Neural progenitor cell (in vitro differentiated cells): ENCODE results near the gene SSBP3. TPM values are rescaled to one million over a fixed set of nuclear protein-coding genes. Genes with fewer than 3 reads are reported as not detected.

Experiments
- DNase-seq: peaks from one replicate; pipeline ENCODE4 v3.0.0-alpha.2; 2016; ENCODE audit warnings: low spot score
- H2AFZ ChIP-seq: fragments of 200-600 bp; sonication (generic); replicated peaks from 2 replicates; pipeline ENCODE4 v1.6.1; 2016; ENCODE audit warnings: antibody characterized with exemption
- H3F3A ChIP-seq: fragments of 200-600 bp; sonication (generic); 2 replicates; pipeline ENCODE4 v1.6.1; 2016; ENCODE audit warnings: antibody characterized with exemption, low read depth
- H3K27ac ChIP-seq: fragments of 200-600 bp; sonication (generic); 2 replicates; pipeline ENCODE4 v1.5.1; 2016; ENCODE audit warnings: mild to moderate bottlenecking
- H3K27me3 ChIP-seq: fragments of 200-600 bp; sonication (generic); 2 replicates; pipeline ENCODE4 v1.6.1; 2016; ENCODE audit warnings: mild to moderate bottlenecking, moderate library complexity
- H3K36me3 ChIP-seq: fragments of 200-600 bp; sonication (generic); 2 replicates; pipeline ENCODE4 v1.5.1; 2016
- H3K4me1 ChIP-seq: fragments of 200-600 bp; sonication (generic); 2 replicates; pipeline ENCODE4 v1.6.1; 2016; ENCODE audit warnings: mixed run types
- H3K4me2 ChIP-seq: fragments of 200-600 bp; sonication (generic); 2 replicates; pipeline ENCODE4 v1.6.1; 2016
- H3K4me3 ChIP-seq: fragments of 200-600 bp; sonication (generic); 2 replicates; pipeline ENCODE4 v1.5.1; 2016
- H3K79me2 ChIP-seq: fragments of 200-600 bp; sonication (generic); 2 replicates; pipeline ENCODE4 v1.6.1; 2016; ENCODE audit warnings: low read depth
- H3K9ac ChIP-seq: fragments of 200-600 bp; sonication (generic); 2 replicates; pipeline ENCODE4 v1.6.1; 2016
- H3K9me3 ChIP-seq: fragments of 200-600 bp; sonication (generic); 2 replicates; pipeline ENCODE4 v1.5.1; 2016; ENCODE audit warnings: low read depth
- H4K20me1 ChIP-seq: fragments of 200-600 bp; sonication (generic); 2 replicates; pipeline ENCODE4 v1.6.1; 2016; ENCODE audit warnings: low read depth
- H3K27ac Mint-ChIP-seq: 3 replicates; pipeline ENCODE4 v1.8.0; 2021; ENCODE audit warnings: mixed read lengths
- H3K27me3 Mint-ChIP-seq: 2 replicates; pipeline ENCODE4 v1.8.0; 2022; ENCODE audit warnings: low read depth, mild to moderate bottlenecking, inconsistent platforms, moderate library complexity, mixed read lengths; ENCODE audit not compliant: insufficient read depth
- H3K36me3 Mint-ChIP-seq: 3 replicates; pipeline ENCODE4 v1.8.0; 2021; ENCODE audit warnings: mixed read lengths
- H3K4me1 Mint-ChIP-seq: 3 replicates; pipeline ENCODE4 v1.8.0; 2021; ENCODE audit warnings: mixed read lengths
- H3K4me3 Mint-ChIP-seq: 3 replicates; pipeline ENCODE4 v1.8.0; 2021; ENCODE audit warnings: mild to moderate bottlenecking, moderate library complexity, mixed read lengths
- H3K9me3 Mint-ChIP-seq: 3 replicates; pipeline ENCODE4 v1.8.0; 2020; ENCODE audit warnings: mixed read lengths
- EZH2 ChIP-seq: fragments of 200-600 bp; sonication (generic); IDR thresholded peaks from 2 replicates; pipeline ENCODE4 v1.6.1; 2017; ENCODE audit warnings: antibody characterized with exemption, mild to moderate bottlenecking, moderate library complexity
- EZH2phosphoT487 ChIP-seq: fragments of 200-600 bp; sonication (generic); IDR thresholded peaks from 2 replicates; pipeline ENCODE4 v1.6.1; 2017; ENCODE audit warnings: antibody characterized with exemption
- total RNA-seq: library from RNA; depleted of rRNA; stranded (reverse); fragments of >200 nt; gene quantifications from 2 replicates; pipeline ENCODE4 v1.2.3, GENCODE V29; 2015; ENCODE audit warnings: low replicate concordance
- TF ChIP-seq, protein P1 (sequence below): fragments of 200-600 bp; sonication (generic); IDR thresholded peaks from 2 replicates; pipeline ENCODE4 v1.5.1; 2017; ENCODE audit warnings: antibody characterized with exemption, mild to moderate bottlenecking

SSBP3 gene
- total RNA-seq, 1 donor from 2014 or later: 53.0 TPM

DNA sequence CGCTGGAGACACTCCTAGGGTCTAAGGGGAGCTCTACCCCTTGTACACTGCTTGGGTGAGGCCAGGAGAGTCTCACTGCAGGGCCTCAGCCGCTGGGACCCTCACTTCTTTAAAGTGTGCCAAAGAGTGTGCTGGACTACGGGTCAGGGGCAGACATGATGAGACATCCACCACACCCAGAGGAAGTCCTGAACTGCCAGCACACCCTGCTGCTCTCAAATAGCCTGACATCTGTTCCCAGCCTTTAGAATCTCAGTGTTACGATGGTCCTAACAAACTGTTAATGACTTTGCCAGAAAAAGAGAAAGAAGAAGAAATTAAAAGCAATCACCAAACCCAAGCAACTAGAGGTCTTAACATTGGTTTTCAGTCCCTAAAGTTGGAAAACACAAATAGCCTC is 157.2 kb downstream of the SSBP3 start:
- H3K36me3 Mint-ChIP-seq: peaks cover 13% of the 10 kb centered on the region
- H3K36me3 ChIP-seq: no peaks in the 10 kb centered on the region
- H2AFZ ChIP-seq: no peak overlapping the region
- H3K9me3 ChIP-seq: no peaks in the 10 kb centered on the region
- H3K9ac ChIP-seq: no peak overlapping the region
- DNase-seq: no peak
- no peaks in the 10 kb centered on the region for H3K9me3 Mint-ChIP-seq
- peaks cover 75% of the 10 kb centered on the region for H4K20me1 ChIP-seq
- H3K4me1 Mint-ChIP-seq: peaks cover 14% of the 10 kb centered on the region
- TF ChIP-seq EZH2phosphoT487 (no peak), EZH2 (no peak)
- TF ChIP-seq, protein P1, sequence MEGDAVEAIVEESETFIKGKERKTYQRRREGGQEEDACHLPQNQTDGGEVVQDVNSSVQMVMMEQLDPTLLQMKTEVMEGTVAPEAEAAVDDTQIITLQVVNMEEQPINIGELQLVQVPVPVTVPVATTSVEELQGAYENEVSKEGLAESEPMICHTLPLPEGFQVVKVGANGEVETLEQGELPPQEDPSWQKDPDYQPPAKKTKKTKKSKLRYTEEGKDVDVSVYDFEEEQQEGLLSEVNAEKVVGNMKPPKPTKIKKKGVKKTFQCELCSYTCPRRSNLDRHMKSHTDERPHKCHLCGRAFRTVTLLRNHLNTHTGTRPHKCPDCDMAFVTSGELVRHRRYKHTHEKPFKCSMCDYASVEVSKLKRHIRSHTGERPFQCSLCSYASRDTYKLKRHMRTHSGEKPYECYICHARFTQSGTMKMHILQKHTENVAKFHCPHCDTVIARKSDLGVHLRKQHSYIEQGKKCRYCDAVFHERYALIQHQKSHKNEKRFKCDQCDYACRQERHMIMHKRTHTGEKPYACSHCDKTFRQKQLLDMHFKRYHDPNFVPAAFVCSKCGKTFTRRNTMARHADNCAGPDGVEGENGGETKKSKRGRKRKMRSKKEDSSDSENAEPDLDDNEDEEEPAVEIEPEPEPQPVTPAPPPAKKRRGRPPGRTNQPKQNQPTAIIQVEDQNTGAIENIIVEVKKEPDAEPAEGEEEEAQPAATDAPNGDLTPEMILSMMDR: no peak
- H3K27me3 ChIP-seq: no peaks in the 10 kb centered on the region
- H3K4me3 Mint-ChIP-seq: no peak overlapping the region
- H3K79me2 ChIP-seq: no peaks in the 10 kb centered on the region
- no peak overlapping the region for H3K27ac ChIP-seq
- no peak overlapping the region for H3K4me2 ChIP-seq
- no peak overlapping the region for H3K4me3 ChIP-seq
- peaks cover 5% of the 10 kb centered on the region for H3K27me3 Mint-ChIP-seq
- H3K4me1 ChIP-seq: peaks cover 13% of the 10 kb centered on the region
- H3K27ac Mint-ChIP-seq: no peak overlapping the region
- peaks cover 11% of the 10 kb centered on the region for H3F3A ChIP-seq

DNA sequence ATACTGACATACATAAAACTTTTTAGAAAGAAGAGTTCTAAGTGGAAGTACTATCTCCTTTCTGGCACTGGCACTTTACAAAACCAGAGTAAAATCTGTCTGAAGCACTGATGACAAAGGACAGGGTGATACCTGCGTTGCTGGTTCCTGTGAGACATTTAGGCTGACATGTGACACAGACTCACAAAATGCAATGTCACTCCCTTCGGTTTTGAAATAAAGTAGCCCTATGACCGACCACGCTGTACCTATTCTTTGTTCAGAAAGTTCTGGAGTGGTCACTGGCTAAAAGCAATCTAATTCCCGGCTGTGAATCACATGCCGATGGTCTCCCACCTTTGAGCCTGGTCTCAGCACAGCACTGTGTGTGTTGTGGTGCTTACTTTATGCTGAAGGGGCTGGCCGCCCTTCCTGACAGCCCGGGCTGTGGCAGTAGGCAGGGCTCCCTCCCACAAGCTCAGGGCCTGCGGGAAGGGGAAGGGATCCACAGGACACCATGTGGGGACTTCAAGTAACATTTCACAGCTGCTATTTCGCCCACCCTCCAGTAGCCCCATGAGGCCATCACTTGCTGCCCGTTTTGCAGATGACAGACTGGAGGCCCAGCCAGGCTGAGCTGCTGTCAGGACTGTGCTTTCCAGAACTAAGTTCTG is 158.2 kb downstream of the SSBP3 start:
- H3K4me2 ChIP-seq: no peak overlapping the region
- H3K4me1 ChIP-seq: peaks cover 13% of the 10 kb centered on the region
- Mint-ChIP-seq H3K36me3 (peaks cover 19% of the 10 kb centered on the region), H3K27me3 (peaks cover 2% of the 10 kb centered on the region), H3K4me1 (peaks cover 14% of the 10 kb centered on the region), H3K27ac (no peak overlapping the region), H3K9me3 (no peaks in the 10 kb centered on the region), H3K4me3 (no peak overlapping the region)
- no peak overlapping the region for H3K4me3 ChIP-seq
- H3K79me2 ChIP-seq: no peaks in the 10 kb centered on the region
- DNase-seq: no peak
- H3F3A ChIP-seq: peaks cover 11% of the 10 kb centered on the region
- no peak overlapping the region for H3K9ac ChIP-seq
- no peak overlapping the region for H3K27ac ChIP-seq
- no peak overlapping the region for H2AFZ ChIP-seq
- TF ChIP-seq EZH2phosphoT487: no peak
- TF ChIP-seq, protein P1: no peak
- TF ChIP-seq EZH2: no peak
- H3K36me3 ChIP-seq: no peaks in the 10 kb centered on the region
- H3K9me3 ChIP-seq: no peaks in the 10 kb centered on the region
- peaks cover 74% of the 10 kb centered on the region for H4K20me1 ChIP-seq
- no peaks in the 10 kb centered on the region for H3K27me3 ChIP-seq

DNA sequence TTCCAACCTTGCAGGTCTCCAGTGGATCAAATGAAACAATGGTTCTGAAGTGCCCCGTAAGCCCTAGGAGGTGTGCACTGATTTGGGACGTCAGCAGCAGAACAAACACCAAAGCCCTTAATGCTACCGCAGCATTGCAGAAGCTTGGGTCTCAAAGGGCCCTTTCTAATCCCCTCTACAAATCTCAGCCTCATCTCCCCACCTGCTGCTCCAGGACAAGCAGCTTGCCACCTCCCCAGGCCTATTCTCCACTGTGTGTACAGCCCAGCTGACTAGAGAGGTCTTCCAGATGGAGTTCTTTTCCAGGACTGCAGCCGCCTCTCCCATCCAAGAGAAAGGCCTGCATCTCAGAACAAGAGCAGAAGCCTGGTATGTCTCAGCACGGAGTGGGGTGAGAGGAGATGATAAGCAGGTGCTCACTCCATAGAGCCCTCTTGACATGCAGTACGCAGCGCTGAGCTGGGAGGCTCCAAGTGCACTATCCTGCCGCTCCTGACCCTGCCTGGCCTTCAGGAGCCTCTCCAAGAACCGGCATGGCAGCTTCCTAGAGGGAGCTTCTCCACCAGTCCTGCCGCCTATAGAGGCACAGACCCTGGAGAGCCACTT is 160.0 kb downstream of the SSBP3 start:
- H3K27me3 Mint-ChIP-seq: peaks cover 4% of the 10 kb centered on the region
- Histone ChIP-seq H3K79me2 (no peaks in the 10 kb centered on the region), H3K9ac (no peak overlapping the region), H3K4me1 (peaks cover 13% of the 10 kb centered on the region), H3K9me3 (no peaks in the 10 kb centered on the region), H3K27ac (peak overlapping the region; percentile 78), H3K4me3 (no peak overlapping the region), H3K4me2 (peak overlapping the region; percentile 52), H3F3A (peaks cover 11% of the 10 kb centered on the region), H2AFZ (no peak overlapping the region), H3K36me3 (no peaks in the 10 kb centered on the region), H4K20me1 (peaks cover 66% of the 10 kb centered on the region), H3K27me3 (no peaks in the 10 kb centered on the region)
- peaks cover 11% of the 10 kb centered on the region for H3K4me1 Mint-ChIP-seq
- H3K4me3 Mint-ChIP-seq: no peak overlapping the region
- peak; percentile 51 for DNase-seq
- H3K9me3 Mint-ChIP-seq: no peaks in the 10 kb centered on the region
- no peak overlapping the region for H3K27ac Mint-ChIP-seq
- peaks cover 22% of the 10 kb centered on the region for H3K36me3 Mint-ChIP-seq
- TF ChIP-seq EZH2phosphoT487 (no peak), EZH2 (no peak)
- TF ChIP-seq, protein P1: no peak
